ENCODE data around the gene LIPM. TPM values are rescaled to one million over a fixed set of nuclear protein-coding genes. Genes with fewer than 3 reads are reported as not detected.

LIPM gene
- total RNA-seq, 1 donor from 2014 or later, result not detected

- ATAC-seq, result peak; percentile 52
- intact Hi-C loops (cut with DNase I), result no loop called here
- DNase-seq (ENCODE audit: low spot score), result no peak
Observed at GRCh38 chr10:88865281-88865876, 62.8 kb downstream of the LIPM start.

DNA sequence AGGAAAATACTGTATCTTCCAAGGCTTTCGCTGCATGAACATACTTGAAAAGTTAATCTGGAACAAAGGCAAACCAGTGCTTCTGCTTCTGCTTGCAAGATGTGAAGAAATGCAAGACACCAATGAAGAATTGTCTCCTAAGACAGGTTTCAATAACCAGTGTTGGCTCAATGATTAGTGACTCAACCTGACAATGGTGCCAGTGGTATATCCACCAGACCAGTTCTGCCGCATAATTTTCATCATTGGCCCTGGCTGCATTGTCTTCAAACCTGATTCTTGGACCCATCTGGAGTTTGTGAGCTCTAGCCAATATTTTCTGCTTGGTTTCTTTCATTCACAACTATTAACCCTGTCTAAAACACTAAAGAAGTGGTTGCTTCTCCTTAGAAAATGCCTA lies 63.9 kb downstream of the LIPM start:
- intact Hi-C loops (cut with DNase I), result no loop called here
- ATAC-seq (no peak), DNase-seq (ENCODE audit: low spot score) (no peak)

DNA sequence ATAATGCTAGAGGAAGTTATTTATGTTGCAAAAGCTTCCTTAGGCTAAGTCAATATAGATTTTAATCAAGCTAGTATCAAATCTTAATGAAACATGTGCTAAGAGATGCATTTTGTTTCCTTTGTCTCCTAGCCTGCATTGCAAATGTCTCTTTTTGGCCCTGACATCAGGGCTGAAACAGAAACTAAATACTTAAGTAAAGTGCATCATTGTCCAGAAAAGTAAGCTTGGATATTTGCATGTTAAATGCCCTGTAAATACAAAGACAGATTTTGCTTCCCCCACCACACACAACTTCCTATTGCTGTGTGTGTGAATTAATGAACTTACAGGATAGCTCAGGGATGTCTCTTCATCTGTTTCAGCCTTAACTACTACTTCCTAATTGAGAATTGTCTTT lies 67.6 kb downstream of the LIPM start:
- DNase-seq (ENCODE audit: low spot score), result no peak

More for the DNA sequence above, 67.6 kb downstream of the LIPM start:
- ATAC-seq, result no peak
- intact Hi-C loops (cut with DNase I), result no loop called here

Other genes starting within 250 kb of the LIPM start
- gene RNLS, start 219.4 kb upstream of the LIPM start, total RNA-seq, result 5.5 TPM
- gene LIPJ, start 216.0 kb upstream of the LIPM start, total RNA-seq, result 0.13 TPM
- gene LIPF, start 138.3 kb upstream of the LIPM start, total RNA-seq, result not detected
- not detected for gene LIPK, start 96.5 kb upstream of the LIPM start, total RNA-seq
- gene LIPN, start 42.7 kb upstream of the LIPM start, total RNA-seq, result 0.31 TPM
- gene ANKRD22, start 49.1 kb downstream of the LIPM start, total RNA-seq, result not detected
- gene STAMBPL1, start 77.5 kb downstream of the LIPM start, total RNA-seq, result 13.6 TPM
- gene ACTA2, start 150.0 kb downstream of the LIPM start, total RNA-seq, result 573 TPM
- 27.5 TPM for gene FAS, start 188.1 kb downstream of the LIPM start, total RNA-seq